SU-DHL-6 (cell line): ENCODE results near the gene FURIN.

Experiments used
- CTCF ChIP-seq: fragments of 200-600 bp; sonication (generic); IDR thresholded peaks from one replicate; pipeline ENCODE4 v1.5.1; 2017; ENCODE audit warnings: antibody characterized with exemption, mild to moderate bottlenecking, low read length, moderate library complexity; ENCODE audit not compliant: insufficient read depth, poor library complexity, severe bottlenecking
- EZH2phosphoT487 ChIP-seq: fragments of 200-600 bp; sonication (generic), shearing (Covaris generic); conservative IDR thresholded peaks from 2 replicates; pipeline ENCODE4 v1.6.1; 2018; ENCODE audit warnings: mild to moderate bottlenecking, antibody characterized with exemption, low read length, moderate library complexity, mixed read lengths

- TF ChIP-seq EZH2phosphoT487: no peak
- TF ChIP-seq CTCF: no peak
These were observed 46.9 kb downstream of the FURIN start for GRCh38 chr15:90915216-90915807.
